HCT116 (cell line): Measurements from ENCODE around the gene RARB. TPM values are rescaled to one million over a fixed set of nuclear protein-coding genes. Genes with fewer than 3 reads are reported as not detected.

Experiments used
- ATAC-seq: fragments of 200-7000 bp; cut with Tn5 transposase; 2 replicates; pipeline ENCODE4 v1.9.1; 2020; ENCODE audit warnings: mild to moderate bottlenecking, moderate library complexity
- BruUV-seq: library from RNA; stranded (reverse); fragments of 400-500 nt; replicated peaks from 2 replicates; lab custom pipeline; 2021; lab: Mats Ljungman, UMichigan
- CTCF ChIA-PET: fragments of 300-600 bp; sonication (Branson Sonifier 250); formaldehyde crosslinking; loops from one replicate; lab custom pipeline; 2021; ENCODE audit warnings: antibody characterized with exemption; lab: Charles Lee
- POLR2A ChIA-PET: fragments of 300-600, 350-600 bp; sonication (Branson Sonifier 250); formaldehyde crosslinking; loops from one replicate; lab custom pipeline; 2021; ENCODE audit warnings: antibody characterized with exemption; lab: Charles Lee
- RAD21 ChIA-PET, 2 experiments: fragments of 300-600 bp; sonication (Branson Sonifier 250); formaldehyde crosslinking; loops; one replicate each; lab custom pipeline; 2023; ENCODE audit warnings: low total read pairs in 2 of 2; ENCODE audit not compliant: uncharacterized antibody in 2 of 2, unreplicated experiment in 2 of 2, low non-redundant PET in 1 of 2; lab: Charles Lee
- DNase-seq: peaks from one replicate; pipeline ENCODE4 v3.0.0-alpha.2; 2010; ENCODE audit warnings: low read depth, low spot score
- H2AFZ ChIP-seq: fragments of 200-600 bp; shearing (Covaris generic), sonication (generic); 2 replicates; pipeline ENCODE4 v1.6.1; 2017; ENCODE audit warnings: low read depth, mixed run types, mixed read lengths, antibody characterized with exemption, low read length; ENCODE audit not compliant: poor library complexity, severe bottlenecking
- H3K27ac ChIP-seq: 2 replicates; pipeline ENCODE4 v1.5.1; 2012; ENCODE audit warnings: low read depth, low read length
- H3K27me3 ChIP-seq: fragments of 200-600 bp; sonication (generic); 2 replicates; pipeline ENCODE4 v1.6.1; 2016; ENCODE audit warnings: mixed run types, low read length, mixed read lengths; ENCODE audit not compliant: insufficient read depth
- H3K36me3 ChIP-seq, 2 experiments: fragments of 200-500 bp in 1 of 2; fragments of 200-600 bp in 1 of 2; sonication (Bioruptor generic) in 1 of 2; sonication (generic) in 1 of 2; 2 replicates each; pipeline versions ENCODE4 v1.5.1 to v1.6.1; 2014 to 2016; ENCODE audit warnings: low read length in 2 of 2, inconsistent platforms in 1 of 2, mixed read lengths in 1 of 2, mixed run types in 1 of 2; ENCODE audit not compliant: insufficient read depth in 2 of 2, control insufficient read depth in 1 of 2
- H3K4me1 ChIP-seq, 2 experiments: fragments of 200-600 bp in 1 of 2; sonication (generic) in 1 of 2; 2 replicates each; pipeline versions ENCODE4 v1.5.1 to v1.6.1; 2012 to 2017; ENCODE audit warnings: low read length in 2 of 2, inconsistent platforms in 1 of 2, mild to moderate bottlenecking in 1 of 2, mixed read lengths in 1 of 2, mixed run types in 1 of 2, moderate library complexity in 1 of 2; ENCODE audit not compliant: insufficient read depth in 2 of 2, control insufficient read depth in 1 of 2
- H3K4me2 ChIP-seq: fragments of 200-600 bp; sonication (generic); 2 replicates; pipeline ENCODE4 v1.6.1; 2017; ENCODE audit warnings: mixed run types, low read length, mixed read lengths
- H3K4me3 ChIP-seq, 2 experiments: fragments of 200-600 bp in 1 of 2; sonication (generic) in 1 of 2; replicated peaks in 1 of 2; 2 replicates each; pipeline ENCODE4 v1.5.1; 2011 to 2016; ENCODE audit warnings: low read length in 2 of 2, control low read depth in 1 of 2, low read depth in 1 of 2, mild to moderate bottlenecking in 1 of 2, mixed read lengths in 1 of 2, mixed run types in 1 of 2
- H3K79me2 ChIP-seq: fragments of 200-600 bp; sonication (generic); 2 replicates; pipeline ENCODE4 v1.6.1; 2017; ENCODE audit warnings: mild to moderate bottlenecking, mixed run types, low read length, moderate library complexity, mixed read lengths; ENCODE audit not compliant: insufficient read depth
- H3K9ac ChIP-seq: fragments of 200-600 bp; sonication (generic); 2 replicates; pipeline ENCODE4 v1.6.1; 2016; ENCODE audit warnings: low read length, mixed read lengths
- H3K9me2 ChIP-seq: fragments of 200-600 bp; sonication (generic), shearing (Covaris generic); 2 replicates; pipeline ENCODE4 v1.6.1; 2017; ENCODE audit warnings: mixed run types, mild to moderate bottlenecking, moderate library complexity; ENCODE audit not compliant: insufficient read depth
- H3K9me3 ChIP-seq, 2 experiments: fragments of 200-500 bp in 1 of 2; fragments of 200-600 bp in 1 of 2; sonication (Bioruptor generic) in 1 of 2; sonication (generic) in 1 of 2; 2 replicates each; pipeline ENCODE4 v1.6.1; 2014 to 2017; ENCODE audit warnings: low read length in 2 of 2, mixed read lengths in 2 of 2, inconsistent platforms in 1 of 2, low read depth in 1 of 2, mild to moderate bottlenecking in 1 of 2, mixed run types in 1 of 2, moderate library complexity in 1 of 2; ENCODE audit not compliant: control insufficient read depth in 1 of 2, insufficient read depth in 1 of 2
- H4K20me1 ChIP-seq: fragments of 200-600 bp; sonication (generic), shearing (Covaris generic); 2 replicates; pipeline ENCODE4 v1.6.1; 2017; ENCODE audit warnings: mixed run types, mild to moderate bottlenecking, moderate library complexity; ENCODE audit not compliant: insufficient read depth
- CEBPB ChIP-seq: IDR thresholded peaks from 2 replicates; pipeline ENCODE4 v1.6.1; 2012; ENCODE audit warnings: low read depth
- JUND ChIP-seq: IDR thresholded peaks from 2 replicates; pipeline ENCODE4 v1.6.1; 2012
- SIN3A ChIP-seq: IDR thresholded peaks from 2 replicates; pipeline ENCODE4 v1.6.1; 2012; ENCODE audit warnings: low read depth
- SRF ChIP-seq: IDR thresholded peaks from 2 replicates; pipeline ENCODE4 v1.6.1; 2012; ENCODE audit warnings: low read depth
- TCF7L2 ChIP-seq: IDR thresholded peaks from 2 replicates; pipeline ENCODE4 v1.7.0; 2011; ENCODE audit warnings: borderline replicate concordance, inconsistent platforms; ENCODE audit not compliant: insufficient read depth, insufficient read length; ENCODE audit errors: extremely low read depth
- YY1 ChIP-seq: IDR thresholded peaks from 2 replicates; pipeline ENCODE4 v1.6.1; 2011; ENCODE audit warnings: low read length, low read depth, moderate library complexity, mild to moderate bottlenecking; ENCODE audit not compliant: insufficient replicate concordance; ENCODE audit errors: extremely low read depth
- intact Hi-C: fragments of 100-400 bp; cut with micrococcal nuclease; formaldehyde crosslinking; loops from 2 replicates; pipeline ENCODE4 v1.10.0; 2022
- total RNA-seq: library from RNA; stranded (reverse); gene quantifications from one replicate; pipeline ENCODE4 v1.2.1, GENCODE V29; 2021; ENCODE audit not compliant: unreplicated experiment
- TF ChIP-seq, protein P1 (sequence below): IDR thresholded peaks from 2 replicates; pipeline ENCODE4 v1.6.1; 2011; ENCODE audit warnings: mild to moderate bottlenecking, low read length, moderate library complexity; ENCODE audit not compliant: insufficient replicate concordance; ENCODE audit errors: extremely low read depth
- TF ChIP-seq, protein P2 (sequence below): IDR thresholded peaks from 2 replicates; pipeline ENCODE4 v1.6.1; 2012; ENCODE audit warnings: low read depth
- TF ChIP-seq, protein P3 (sequence below): IDR thresholded peaks from 2 replicates; pipeline ENCODE4 v1.6.1; 2012

RARB gene
- total RNA-seq, 1 experiment from 2014 or later = not detected

DNA sequence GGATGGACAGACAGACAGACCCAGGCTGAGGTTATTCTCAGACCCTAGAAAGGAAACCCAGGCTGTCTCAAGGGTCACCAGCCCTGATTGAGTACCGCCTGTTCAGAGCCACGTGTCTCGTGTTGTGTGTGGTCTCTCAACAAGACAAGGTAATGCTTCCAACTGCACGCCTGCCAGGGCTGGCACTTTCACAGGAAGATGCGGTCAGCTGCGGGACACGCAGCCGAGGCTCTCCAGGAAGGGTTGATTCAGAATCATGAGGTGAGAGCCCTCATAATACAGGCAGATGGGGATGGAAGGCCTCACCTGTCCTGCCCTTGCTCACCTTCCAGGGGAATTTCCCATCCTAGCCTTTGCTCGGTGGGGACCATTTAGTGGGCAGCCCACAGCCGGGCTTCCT, 155.3 kb downstream of the RARB start:
- H3K9me2 ChIP-seq = no peaks in the 10 kb centered on the region
- no peak overlapping the region for H3K4me2 ChIP-seq
- no peaks in the 10 kb centered on the region for H3K79me2 ChIP-seq
- intact Hi-C loops = no loop called here
- no peaks in the 10 kb centered on the region for H4K20me1 ChIP-seq
- POLR2A ChIA-PET = no interaction called here
- peaks cover 0 to 10% of the 10 kb centered on the region in 2 experiments; a peak in 1 of 4 replicates for H3K4me1 ChIP-seq
- CTCF ChIA-PET = no interaction called here
- DNase-seq = no peak
- BruUV-seq = no TSS peak
- no peak for TF ChIP-seq SRF
- TF ChIP-seq, protein P1, sequence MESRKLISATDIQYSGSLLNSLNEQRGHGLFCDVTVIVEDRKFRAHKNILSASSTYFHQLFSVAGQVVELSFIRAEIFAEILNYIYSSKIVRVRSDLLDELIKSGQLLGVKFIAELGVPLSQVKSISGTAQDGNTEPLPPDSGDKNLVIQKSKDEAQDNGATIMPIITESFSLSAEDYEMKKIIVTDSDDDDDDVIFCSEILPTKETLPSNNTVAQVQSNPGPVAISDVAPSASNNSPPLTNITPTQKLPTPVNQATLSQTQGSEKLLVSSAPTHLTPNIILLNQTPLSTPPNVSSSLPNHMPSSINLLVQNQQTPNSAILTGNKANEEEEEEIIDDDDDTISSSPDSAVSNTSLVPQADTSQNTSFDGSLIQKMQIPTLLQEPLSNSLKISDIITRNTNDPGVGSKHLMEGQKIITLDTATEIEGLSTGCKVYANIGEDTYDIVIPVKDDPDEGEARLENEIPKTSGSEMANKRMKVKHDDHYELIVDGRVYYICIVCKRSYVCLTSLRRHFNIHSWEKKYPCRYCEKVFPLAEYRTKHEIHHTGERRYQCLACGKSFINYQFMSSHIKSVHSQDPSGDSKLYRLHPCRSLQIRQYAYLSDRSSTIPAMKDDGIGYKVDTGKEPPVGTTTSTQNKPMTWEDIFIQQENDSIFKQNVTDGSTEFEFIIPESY = no peak
- TF ChIP-seq, all 23 proteins: peak for 0
- Histone ChIP-seq H3K27me3 (0 out of 2 replicates have a peak, but pooled peaks cover 3% of the 10 kb centered on the region), H2AFZ (no peak overlapping the region), H3K4me3 (no peak overlapping the region), H3K9me3 (no peaks in the 10 kb centered on the region), H3K27ac (no peak overlapping the region), H3K36me3 (no peaks in the 10 kb centered on the region), H3K9ac (no peak overlapping the region)
- ATAC-seq = no peak
- RAD21 ChIA-PET = no interaction called here

DNA sequence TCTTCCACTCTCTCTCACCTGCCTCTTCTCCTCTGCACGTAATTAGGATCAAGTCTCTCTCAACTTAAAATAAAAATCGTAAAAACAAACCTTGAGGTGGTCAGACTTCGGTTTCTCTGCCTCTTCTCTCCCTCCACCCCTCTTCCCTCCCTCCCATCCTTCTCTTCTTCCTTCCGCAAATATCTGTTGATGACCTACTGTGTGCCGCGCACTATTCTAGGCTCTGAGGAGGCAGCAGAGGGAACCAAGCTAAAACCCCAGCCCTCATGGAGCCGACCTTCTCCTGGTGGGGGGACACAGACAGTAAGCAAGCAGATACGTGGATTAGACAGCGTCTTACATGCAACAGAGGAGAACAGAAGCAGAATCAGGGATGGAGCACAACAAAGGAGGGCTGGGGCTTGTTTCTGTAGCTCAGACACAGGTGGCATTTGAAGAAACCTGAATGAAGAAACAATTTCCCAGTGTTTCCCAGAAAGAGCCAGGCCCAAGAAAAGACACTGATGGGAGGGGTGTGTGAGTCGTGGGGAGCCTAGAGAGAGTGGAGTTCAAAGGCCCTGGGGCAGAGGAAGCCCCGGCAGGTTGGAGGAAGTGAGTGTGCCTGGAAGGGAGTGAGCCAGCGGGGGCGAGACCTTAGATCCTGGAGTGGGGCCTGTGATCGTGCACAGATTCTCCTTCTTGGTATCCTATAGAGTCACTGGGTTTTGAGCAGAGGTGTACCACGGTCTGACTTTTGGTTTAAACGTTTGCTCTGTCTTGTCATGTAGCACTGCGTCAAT, 156.1 kb downstream of the RARB start:
- ATAC-seq (no peak), DNase-seq (no peak)
- no peaks in the 10 kb centered on the region for H3K9me3 ChIP-seq
- H3K4me1 ChIP-seq = peaks cover 0 to 10% of the 10 kb centered on the region in 2 experiments; a peak in 1 of 4 replicates
- ChIA-PET POLR2A (no interaction called here), RAD21 (no interaction called here), CTCF (no interaction called here)
- no peaks in the 10 kb centered on the region for H4K20me1 ChIP-seq
- no peak overlapping the region for H3K4me2 ChIP-seq
- no peak overlapping the region for H3K9ac ChIP-seq
- BruUV-seq = no TSS peak
- H3K9me2 ChIP-seq = no peaks in the 10 kb centered on the region
- H3K79me2 ChIP-seq = no peaks in the 10 kb centered on the region
- no peak overlapping the region for H3K27ac ChIP-seq
- H3K36me3 ChIP-seq = no peaks in the 10 kb centered on the region
- H2AFZ ChIP-seq = no peak overlapping the region
- intact Hi-C loops = no loop called here
- H3K4me3 ChIP-seq = no peak overlapping the region
- TF ChIP-seq CEBPB (no peak), SIN3A (no peak), JUND (no peak), YY1 (no peak), TCF7L2 (no peak)
- TF ChIP-seq, protein P2, sequence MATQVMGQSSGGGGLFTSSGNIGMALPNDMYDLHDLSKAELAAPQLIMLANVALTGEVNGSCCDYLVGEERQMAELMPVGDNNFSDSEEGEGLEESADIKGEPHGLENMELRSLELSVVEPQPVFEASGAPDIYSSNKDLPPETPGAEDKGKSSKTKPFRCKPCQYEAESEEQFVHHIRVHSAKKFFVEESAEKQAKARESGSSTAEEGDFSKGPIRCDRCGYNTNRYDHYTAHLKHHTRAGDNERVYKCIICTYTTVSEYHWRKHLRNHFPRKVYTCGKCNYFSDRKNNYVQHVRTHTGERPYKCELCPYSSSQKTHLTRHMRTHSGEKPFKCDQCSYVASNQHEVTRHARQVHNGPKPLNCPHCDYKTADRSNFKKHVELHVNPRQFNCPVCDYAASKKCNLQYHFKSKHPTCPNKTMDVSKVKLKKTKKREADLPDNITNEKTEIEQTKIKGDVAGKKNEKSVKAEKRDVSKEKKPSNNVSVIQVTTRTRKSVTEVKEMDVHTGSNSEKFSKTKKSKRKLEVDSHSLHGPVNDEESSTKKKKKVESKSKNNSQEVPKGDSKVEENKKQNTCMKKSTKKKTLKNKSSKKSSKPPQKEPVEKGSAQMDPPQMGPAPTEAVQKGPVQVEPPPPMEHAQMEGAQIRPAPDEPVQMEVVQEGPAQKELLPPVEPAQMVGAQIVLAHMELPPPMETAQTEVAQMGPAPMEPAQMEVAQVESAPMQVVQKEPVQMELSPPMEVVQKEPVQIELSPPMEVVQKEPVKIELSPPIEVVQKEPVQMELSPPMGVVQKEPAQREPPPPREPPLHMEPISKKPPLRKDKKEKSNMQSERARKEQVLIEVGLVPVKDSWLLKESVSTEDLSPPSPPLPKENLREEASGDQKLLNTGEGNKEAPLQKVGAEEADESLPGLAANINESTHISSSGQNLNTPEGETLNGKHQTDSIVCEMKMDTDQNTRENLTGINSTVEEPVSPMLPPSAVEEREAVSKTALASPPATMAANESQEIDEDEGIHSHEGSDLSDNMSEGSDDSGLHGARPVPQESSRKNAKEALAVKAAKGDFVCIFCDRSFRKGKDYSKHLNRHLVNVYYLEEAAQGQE = no peak
- TF ChIP-seq, protein P1 = no peak
- TF ChIP-seq, protein P3, sequence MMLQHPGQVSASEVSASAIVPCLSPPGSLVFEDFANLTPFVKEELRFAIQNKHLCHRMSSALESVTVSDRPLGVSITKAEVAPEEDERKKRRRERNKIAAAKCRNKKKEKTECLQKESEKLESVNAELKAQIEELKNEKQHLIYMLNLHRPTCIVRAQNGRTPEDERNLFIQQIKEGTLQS = no peak
- H3K27me3 ChIP-seq = 0 out of 2 replicates have a peak, but pooled peaks cover 3% of the 10 kb centered on the region
